Fibroblast of skin of scalp (primary cell): ENCODE measurements around the gene SRGAP3. TPM values are rescaled to one million over a fixed set of nuclear protein-coding genes. Genes with fewer than 3 reads are reported as not detected.
A peak's percentile ranks its signal among the peaks of the same experiment; 100 is the strongest.
"Not testable (repeated sequence)": the region's sequence is repeated elsewhere in the genome, so short reads cannot be mapped to it uniquely, and the experiment has no call there.

Experiments used
- DNase-seq: peaks from one replicate; pipeline ENCODE4 v3.0.0-alpha.2; 2013
- polyA plus RNA-seq, 2 experiments: library from polyadenylated mRNA; unstranded; fragments of 120-200 nt; gene quantifications; one replicate each; pipeline ENCODE4 v1.2.1, GENCODE V29; 2013; ENCODE audit not compliant: insufficient read length in 2 of 2

SRGAP3 gene
- polyA plus RNA-seq (2013, experiment 1 of 2; ENCODE audit: insufficient read length) = 0.67 TPM
- 0.79 TPM for polyA plus RNA-seq (2013, experiment 2 of 2; ENCODE audit: insufficient read length)

- peak; percentile 85 for DNase-seq
Measured at GRCh38 chr3:9249273-9250192, at the start of gene SRGAP3. Gene SRGAP3, minus strand, starts transcription at chr3:9249646. Its CDS starts 695 bp downstream, at chr3:9248951.

- DNase-seq = peak; percentile 33
Measured at GRCh38 chr3:9298236-9298635, 48.8 kb upstream of the SRGAP3 start.

- DNase-seq = peak; percentile 15
Measured at GRCh38 chr3:9296241-9296640, 46.8 kb upstream of the SRGAP3 start.

GRCh38 chr3:9295007-9295406 is 45.6 kb upstream of the SRGAP3 start:
- DNase-seq = no peak

GRCh38 chr3:9293953-9294352 is 44.5 kb upstream of the SRGAP3 start:
- DNase-seq = not testable (repeated sequence)

- DNase-seq = no peak
Measured at GRCh38 chr3:9293076-9293475, 43.6 kb upstream of the SRGAP3 start.

GRCh38 chr3:9292516-9292915 is 43.1 kb upstream of the SRGAP3 start:
- no peak for DNase-seq

GRCh38 chr3:9291821-9292410 is 42.5 kb upstream of the SRGAP3 start:
- DNase-seq = peak; percentile 63

GRCh38 chr3:9290566-9290965 is 41.1 kb upstream of the SRGAP3 start:
- peak; percentile 52 for DNase-seq

GRCh38 chr3:9281533-9281932 is 32.1 kb upstream of the SRGAP3 start:
- DNase-seq = not testable (repeated sequence)

GRCh38 chr3:9280451-9281219 is 31.2 kb upstream of the SRGAP3 start:
- DNase-seq = peak; percentile 32

- DNase-seq = peak; percentile 59
Measured at GRCh38 chr3:9279966-9280365, 30.5 kb upstream of the SRGAP3 start.

- DNase-seq = no peak
Measured at GRCh38 chr3:9278498-9278897, 29.1 kb upstream of the SRGAP3 start.

GRCh38 chr3:9278085-9278484 is 28.6 kb upstream of the SRGAP3 start:
- DNase-seq = no peak

GRCh38 chr3:9276761-9277370 is 27.4 kb upstream of the SRGAP3 start:
- DNase-seq = no peak

- no peak for DNase-seq
Measured at GRCh38 chr3:9271903-9272302, 22.5 kb upstream of the SRGAP3 start.

GRCh38 chr3:9270704-9271103 is 21.3 kb upstream of the SRGAP3 start:
- no peak for DNase-seq

GRCh38 chr3:9266716-9267115 is 17.3 kb upstream of the SRGAP3 start:
- DNase-seq = no peak

- DNase-seq = no peak
Measured at GRCh38 chr3:9260305-9260704, 10.9 kb upstream of the SRGAP3 start.

- DNase-seq = no peak
Measured at GRCh38 chr3:9257092-9257491, 7.6 kb upstream of the SRGAP3 start.

GRCh38 chr3:9255976-9256375 is 6.5 kb upstream of the SRGAP3 start:
- no peak for DNase-seq

GRCh38 chr3:9254764-9255163 is 5.3 kb upstream of the SRGAP3 start:
- DNase-seq = no peak

- DNase-seq = peak; percentile 21
Measured at GRCh38 chr3:9253327-9253726, 3.9 kb upstream of the SRGAP3 start.
